DOHH2 (cell line): ENCODE data around the gene CYTH4.
A peak's percentile ranks its signal among the peaks of the same experiment; 100 is the strongest.

Source experiments
- H3F3A ChIP-seq: fragments of 200-600 bp; sonication (generic), shearing (Covaris generic); 2 replicates; pipeline ENCODE4 v1.6.0; 2016; ENCODE audit warnings: antibody characterized with exemption, mild to moderate bottlenecking; ENCODE audit not compliant: control insufficient read depth, insufficient read depth
- H3K27ac ChIP-seq: fragments of 200-600 bp; sonication (generic); 2 replicates; pipeline ENCODE4 v1.5.1; 2014; ENCODE audit warnings: low read depth, mild to moderate bottlenecking, low read length, moderate library complexity
- H3K27me3 ChIP-seq: fragments of 200-600 bp; sonication (generic); 2 replicates; pipeline ENCODE4 v1.6.1; 2014; ENCODE audit warnings: mild to moderate bottlenecking, low read length, mixed read lengths; ENCODE audit not compliant: control insufficient read depth
- H3K36me3 ChIP-seq: fragments of 200-600 bp; sonication (generic); 2 replicates; pipeline ENCODE4 v1.6.1; 2014; ENCODE audit warnings: mild to moderate bottlenecking, low read length, moderate library complexity, mixed read lengths; ENCODE audit not compliant: control insufficient read depth
- H3K4me1 ChIP-seq: fragments of 200-600 bp; sonication (generic); 2 replicates; pipeline ENCODE4 v1.6.1; 2014; ENCODE audit warnings: mild to moderate bottlenecking, low read length, mixed read lengths; ENCODE audit not compliant: control insufficient read depth
- H3K4me2 ChIP-seq: fragments of 200-600 bp; sonication (generic); 2 replicates; pipeline ENCODE4 v1.6.0; 2014; ENCODE audit warnings: mild to moderate bottlenecking, low read length, moderate library complexity
- H3K4me3 ChIP-seq: fragments of 200-600 bp; sonication (generic); 2 replicates; pipeline ENCODE4 v1.5.1; 2014; ENCODE audit warnings: mild to moderate bottlenecking, low read length, mixed read lengths
- H3K79me2 ChIP-seq: fragments of 200-600 bp; sonication (generic); 2 replicates; pipeline ENCODE4 v1.6.1; 2014; ENCODE audit warnings: mild to moderate bottlenecking, low read length, mixed read lengths; ENCODE audit not compliant: control insufficient read depth
- H3K9me2 ChIP-seq: fragments of 200-600 bp; sonication (generic); replicated peaks from 2 replicates; pipeline ENCODE4 v1.6.1; 2014; ENCODE audit warnings: mild to moderate bottlenecking, low read length, mixed read lengths; ENCODE audit not compliant: control insufficient read depth
- H3K9me3 ChIP-seq: fragments of 200-600 bp; sonication (generic); 2 replicates; pipeline ENCODE4 v1.6.1; 2014; ENCODE audit warnings: antibody characterized with exemption, low read length, mixed read lengths; ENCODE audit not compliant: control insufficient read depth, insufficient read depth
- H4K20me1 ChIP-seq: fragments of 200-600 bp; sonication (generic); 2 replicates; pipeline ENCODE4 v1.6.0; 2014; ENCODE audit warnings: low read depth, mild to moderate bottlenecking, antibody characterized with exemption, low read length, moderate library complexity; ENCODE audit not compliant: control insufficient read depth, insufficient read depth
- CTCF ChIP-seq: fragments of 200-600 bp; sonication (generic); IDR thresholded peaks from one replicate; pipeline ENCODE4 v1.5.1; 2014; ENCODE audit warnings: antibody characterized with exemption, mild to moderate bottlenecking, low read depth, low read length; ENCODE audit not compliant: poor library complexity, severe bottlenecking
- EZH2phosphoT487 ChIP-seq: fragments of 200-600 bp; sonication (generic); IDR thresholded peaks from 2 replicates; pipeline ENCODE4 v1.6.1; 2017; ENCODE audit warnings: borderline replicate concordance, mild to moderate bottlenecking, antibody characterized with exemption, low read length, moderate library complexity, mixed read lengths

CYTH4 gene

GRCh38 chr22:37302674-37303555 is 20.6 kb downstream of the CYTH4 start:
- Histone ChIP-seq H3K4me1 (peaks cover 56% of the 10 kb centered on the region), H3K27me3 (no peaks in the 10 kb centered on the region), H3K27ac (no peak overlapping the region), H3K79me2 (no peaks in the 10 kb centered on the region), H3K4me2 (no peak overlapping the region), H3K9me3 (no peaks in the 10 kb centered on the region), H3K4me3 (no peak overlapping the region), H3K9me2 (no peaks in the 10 kb centered on the region), H3K36me3 (peaks cover 60% of the 10 kb centered on the region), H4K20me1 (no peaks in the 10 kb centered on the region), H3F3A (peaks cover 26% of the 10 kb centered on the region)
- TF ChIP-seq EZH2phosphoT487: no peak
- TF ChIP-seq CTCF: no peak

GRCh38 chr22:37303821-37304274 is 21.5 kb downstream of the CYTH4 start:
- H3K36me3 ChIP-seq: peaks cover 61% of the 10 kb centered on the region
- H4K20me1 ChIP-seq: no peaks in the 10 kb centered on the region
- no peak overlapping the region for H3K4me3 ChIP-seq
- no peaks in the 10 kb centered on the region for H3K9me2 ChIP-seq
- H3K27ac ChIP-seq: no peak overlapping the region
- no peak for TF ChIP-seq EZH2phosphoT487
- TF ChIP-seq CTCF: no peak
- peaks cover 32% of the 10 kb centered on the region for H3F3A ChIP-seq
- 0 out of 2 replicates have a peak, but pooled peaks cover 2% of the 10 kb centered on the region for H3K79me2 ChIP-seq
- no peaks in the 10 kb centered on the region for H3K27me3 ChIP-seq
- H3K4me2 ChIP-seq: no peak overlapping the region
- H3K9me3 ChIP-seq: no peaks in the 10 kb centered on the region
- H3K4me1 ChIP-seq: peaks cover 63% of the 10 kb centered on the region

- Histone ChIP-seq H3F3A (peaks cover 32% of the 10 kb centered on the region), H3K4me1 (peaks cover 64% of the 10 kb centered on the region), H3K27ac (peak overlapping the region; percentile 98), H3K4me2 (no peak overlapping the region), H3K79me2 (0 out of 2 replicates have a peak, but pooled peaks cover 2% of the 10 kb centered on the region), H3K9me2 (no peaks in the 10 kb centered on the region), H3K4me3 (no peak overlapping the region), H4K20me1 (no peaks in the 10 kb centered on the region), H3K9me3 (no peaks in the 10 kb centered on the region), H3K36me3 (peaks cover 60% of the 10 kb centered on the region), H3K27me3 (no peaks in the 10 kb centered on the region)
- TF ChIP-seq EZH2phosphoT487 (no peak), CTCF (no peak)
Observed at GRCh38 chr22:37304595-37305343, 22.5 kb downstream of the CYTH4 start.
